ENCODE data around the gene DHX32.
"Not testable (repeated sequence)": the region's sequence is repeated elsewhere in the genome, so short reads cannot be mapped to it uniquely, and the experiment has no call there.

DHX32 gene

GRCh38 chr10:125892402-125892801 is 11.3 kb upstream of the DHX32 start:
- DNase-seq (ENCODE audit: low read depth); H3K4me3 ChIP-seq (ENCODE audit: low read length): not testable (repeated sequence)

- not testable (repeated sequence) for H3K4me3 ChIP-seq (ENCODE audit: low read length); DNase-seq (ENCODE audit: low read depth)
These were observed 8.3 kb upstream of the DHX32 start for GRCh38 chr10:125889441-125889840.

GRCh38 chr10:125886914-125887512 is 5.9 kb upstream of the DHX32 start:
- no peak overlapping the region for H3K4me3 ChIP-seq (ENCODE audit: low read length)
- TF ChIP-seq CTCF (conservative IDR thresholded peaks at IDR 0.05; ENCODE audit: low read length) = no peak
- DNase-seq (ENCODE audit: low read depth) = no peak

GRCh38 chr10:125883211-125883610 is 2.1 kb upstream of the DHX32 start:
- no peak overlapping the region for H3K4me3 ChIP-seq (ENCODE audit: low read length)
- TF ChIP-seq CTCF (conservative IDR thresholded peaks at IDR 0.05; ENCODE audit: low read length) = no peak
- no peak for DNase-seq (ENCODE audit: low read depth)

- no peak for DNase-seq (ENCODE audit: low read depth)
- H3K4me3 ChIP-seq (ENCODE audit: low read length) = no peak overlapping the region
- TF ChIP-seq CTCF (conservative IDR thresholded peaks at IDR 0.05; ENCODE audit: low read length) = no peak
These were observed 1.5 kb upstream of the DHX32 start for GRCh38 chr10:125882596-125882995.

GRCh38 chr10:125880719-125881118 is 373 bp downstream of the DHX32 start:
- no peak for DNase-seq (ENCODE audit: low read depth)
- no peak overlapping the region for H3K4me3 ChIP-seq (ENCODE audit: low read length)
- TF ChIP-seq CTCF (conservative IDR thresholded peaks at IDR 0.05; ENCODE audit: low read length) = no peak

GRCh38 chr10:125878957-125879835 is 1.9 kb downstream of the DHX32 start:
- no peak for TF ChIP-seq CTCF (conservative IDR thresholded peaks at IDR 0.05; ENCODE audit: low read length)
- H3K4me3 ChIP-seq (ENCODE audit: low read length) = no peak overlapping the region
- peak; percentile 67 for DNase-seq (ENCODE audit: low read depth)

- DNase-seq (ENCODE audit: low read depth) = no peak
- no peak overlapping the region for H3K4me3 ChIP-seq (ENCODE audit: low read length)
- no peak for TF ChIP-seq CTCF (conservative IDR thresholded peaks at IDR 0.05; ENCODE audit: low read length)
These were observed 9.8 kb downstream of the DHX32 start for GRCh38 chr10:125871338-125871737.

Data from AG10803 (cell line).